K562 (cell line): ENCODE data around the gene MLXIPL. TPM values are rescaled to one million over a fixed set of nuclear protein-coding genes. Genes with fewer than 3 reads are reported as not detected.

Source experiments
- CREB3L1 ChIP-seq: fragments of 450-650 bp; IDR thresholded peaks from 2 replicates; pipeline ENCODE4 v1.6.1; 2014; ENCODE audit warnings: low read depth, mild to moderate bottlenecking, moderate library complexity, borderline replicate concordance
- ESRRA ChIP-seq: fragments of 450-650 bp; IDR thresholded peaks from 2 replicates; pipeline ENCODE4 v1.6.1; 2014; ENCODE audit warnings: low read depth, mild to moderate bottlenecking, moderate library complexity, borderline replicate concordance
- IFI16 ChIP-seq: fragments of 250-450 bp; sonication (Bioruptor Pico); IDR thresholded peaks from 2 replicates; pipeline ENCODE4 v2.1.2; 2022; ENCODE audit warnings: mild to moderate bottlenecking, inconsistent platforms
- LCOR ChIP-seq: sonication (generic); formaldehyde crosslinking; IDR thresholded peaks from 2 replicates; pipeline ENCODE4 v1.8.0; 2022; ENCODE audit warnings: mild to moderate bottlenecking, missing genetic modification reagents
- MAFK ChIP-seq: IDR thresholded peaks from 2 replicates; pipeline ENCODE4 v1.6.1; 2011; ENCODE audit warnings: low read length, improper control_type of control experiment
- MEIS2 ChIP-seq: fragments of 450-650 bp; IDR thresholded peaks from 2 replicates; pipeline ENCODE4 v1.6.1; 2014; ENCODE audit warnings: mild to moderate bottlenecking; ENCODE audit not compliant: partially characterized antibody
- PCBP1 ChIP-seq: fragments of 200-400 bp; formaldehyde crosslinking; IDR thresholded peaks from 2 replicates; pipeline ENCODE4 v1.6.1; 2018; ENCODE audit warnings: mild to moderate bottlenecking, low read depth, low read length; ENCODE audit not compliant: poor library complexity, severe bottlenecking
- PTBP1 ChIP-seq: fragments of 200-400 bp; formaldehyde crosslinking; IDR thresholded peaks from 2 replicates; pipeline ENCODE4 v1.6.1; 2017; ENCODE audit warnings: low read depth, low read length
- RBM39 ChIP-seq: fragments of 200-400 bp; formaldehyde crosslinking; optimal IDR thresholded peaks from 2 replicates; pipeline ENCODE3; 2018; ENCODE audit warnings: low read depth, low read length
- SETDB1 ChIP-seq: IDR thresholded peaks from one replicate; pipeline ENCODE4 v1.6.1; 2012; ENCODE audit warnings: low read length, control low read depth, inconsistent platforms
- ZBTB12 ChIP-seq: fragments of 250-450 bp; sonication (Bioruptor Pico); IDR thresholded peaks from 2 replicates; pipeline ENCODE4 v1.4.0; 2020
- polyA plus RNA-seq, 8 experiments: library from polyadenylated mRNA; depleted of rRNA in 4 of 8; stranded (reverse) in 5 of 8; unstranded in 3 of 8; fragments of >200 nt; fragmentation: Nextera tagmentation in 2 of 8; fragmentation: Illumina TruSeq in 1 of 8; extraction: Ambion mirVana in 2 of 8; extraction: Trizol in 1 of 8; gene quantifications; 2 replicates each; pipeline versions ENCODE4 v1.2.1 to v1.2.3, GENCODE V29; 2011 to 2014; ENCODE audit warnings: inconsistent platforms in 1 of 8, missing spikeins in 1 of 8
- total RNA-seq, 7 experiments: library from RNA; depleted of rRNA in 6 of 7; stranded (reverse); fragments of >200 nt in 6 of 7; fragmentation: Illumina TruSeq in 2 of 7; extraction: Trizol in 2 of 7; gene quantifications; 2 replicates each; pipeline versions ENCODE4 v1.2.1 to v1.2.3, GENCODE V29; 2011 to 2021; ENCODE audit warnings: low replicate concordance in 1 of 7
- TF ChIP-seq, protein P1 (sequence below): sonication (generic); formaldehyde crosslinking; IDR thresholded peaks from 2 replicates; pipeline ENCODE4 v1.8.1; 2023; ENCODE audit warnings: mild to moderate bottlenecking, missing genetic modification reagents

The MLXIPL gene
- total and polyA plus RNA-seq, 9 of the 15 experiments (the other 6 are each of a cell fraction or from before 2014, with no cell fraction given), result 0.11 to 18.4 (median 1.4) TPM

- TF ChIP-seq, protein P1, sequence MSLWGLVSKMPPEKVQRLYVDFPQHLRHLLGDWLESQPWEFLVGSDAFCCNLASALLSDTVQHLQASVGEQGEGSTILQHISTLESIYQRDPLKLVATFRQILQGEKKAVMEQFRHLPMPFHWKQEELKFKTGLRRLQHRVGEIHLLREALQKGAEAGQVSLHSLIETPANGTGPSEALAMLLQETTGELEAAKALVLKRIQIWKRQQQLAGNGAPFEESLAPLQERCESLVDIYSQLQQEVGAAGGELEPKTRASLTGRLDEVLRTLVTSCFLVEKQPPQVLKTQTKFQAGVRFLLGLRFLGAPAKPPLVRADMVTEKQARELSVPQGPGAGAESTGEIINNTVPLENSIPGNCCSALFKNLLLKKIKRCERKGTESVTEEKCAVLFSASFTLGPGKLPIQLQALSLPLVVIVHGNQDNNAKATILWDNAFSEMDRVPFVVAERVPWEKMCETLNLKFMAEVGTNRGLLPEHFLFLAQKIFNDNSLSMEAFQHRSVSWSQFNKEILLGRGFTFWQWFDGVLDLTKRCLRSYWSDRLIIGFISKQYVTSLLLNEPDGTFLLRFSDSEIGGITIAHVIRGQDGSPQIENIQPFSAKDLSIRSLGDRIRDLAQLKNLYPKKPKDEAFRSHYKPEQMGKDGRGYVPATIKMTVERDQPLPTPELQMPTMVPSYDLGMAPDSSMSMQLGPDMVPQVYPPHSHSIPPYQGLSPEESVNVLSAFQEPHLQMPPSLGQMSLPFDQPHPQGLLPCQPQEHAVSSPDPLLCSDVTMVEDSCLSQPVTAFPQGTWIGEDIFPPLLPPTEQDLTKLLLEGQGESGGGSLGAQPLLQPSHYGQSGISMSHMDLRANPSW (CRISPR knock-in tag), result no peak
- no peak for TF ChIP-seq PTBP1
- TF ChIP-seq SETDB1, result no peak
- peak; percentile 48; the same call in 1 of the 2 replicates for TF ChIP-seq CREB3L1
- TF ChIP-seq PCBP1, result no peak
- TF ChIP-seq LCOR (CRISPR knock-in tag), result peak; percentile 71; the same call in 1 of the 2 replicates
- TF ChIP-seq ZBTB12, result no peak
- TF ChIP-seq ESRRA, result 0 out of 2 replicates have a peak, but pooled peaks have one; percentile 7
- no peak for TF ChIP-seq RBM39
- TF ChIP-seq IFI16 (CRISPR knock-in tag), result no peak
- TF ChIP-seq MEIS2, result peak; percentile 75
- no peak for TF ChIP-seq MAFK
Observed at GRCh38 chr7:73557397-73558257, 66.7 kb downstream of the MLXIPL start, which contains the start of gene BCL7B (continued).
